GM19467 (cell line): Measurements from ENCODE around the gene TRIM44.
"Not testable (repeated sequence)": the region's sequence is repeated elsewhere in the genome, so short reads cannot be mapped to it uniquely, and the experiment has no call there.

ENCODE experiments used
- ATAC-seq: cut with Tn5 transposase; IDR thresholded peaks from one replicate; pipeline ENCODE4 v1.9.1; 2021; ENCODE audit warnings: mild to moderate bottlenecking, moderate library complexity; ENCODE audit not compliant: unreplicated experiment

TRIM44 gene

DNA sequence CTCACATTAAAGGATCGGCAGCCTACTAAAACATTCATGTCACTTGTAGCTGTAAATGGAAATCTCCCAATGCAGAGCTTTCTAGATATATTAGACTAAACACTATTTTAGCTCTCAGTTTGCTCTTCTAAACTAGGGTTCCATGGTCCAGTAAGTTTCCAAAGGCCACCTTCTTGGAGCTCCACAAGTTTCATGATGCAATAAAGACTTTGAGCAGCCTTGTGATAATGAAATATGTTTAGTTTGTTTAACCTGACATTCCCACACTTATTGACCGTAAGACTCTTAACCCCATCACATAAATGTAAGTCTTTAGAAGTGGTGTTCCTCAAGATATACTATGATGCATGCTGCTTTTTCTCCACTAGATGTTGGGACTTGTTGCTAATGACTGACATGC, 87.7 kb downstream of the TRIM44 start:
- ATAC-seq = no peak

DNA sequence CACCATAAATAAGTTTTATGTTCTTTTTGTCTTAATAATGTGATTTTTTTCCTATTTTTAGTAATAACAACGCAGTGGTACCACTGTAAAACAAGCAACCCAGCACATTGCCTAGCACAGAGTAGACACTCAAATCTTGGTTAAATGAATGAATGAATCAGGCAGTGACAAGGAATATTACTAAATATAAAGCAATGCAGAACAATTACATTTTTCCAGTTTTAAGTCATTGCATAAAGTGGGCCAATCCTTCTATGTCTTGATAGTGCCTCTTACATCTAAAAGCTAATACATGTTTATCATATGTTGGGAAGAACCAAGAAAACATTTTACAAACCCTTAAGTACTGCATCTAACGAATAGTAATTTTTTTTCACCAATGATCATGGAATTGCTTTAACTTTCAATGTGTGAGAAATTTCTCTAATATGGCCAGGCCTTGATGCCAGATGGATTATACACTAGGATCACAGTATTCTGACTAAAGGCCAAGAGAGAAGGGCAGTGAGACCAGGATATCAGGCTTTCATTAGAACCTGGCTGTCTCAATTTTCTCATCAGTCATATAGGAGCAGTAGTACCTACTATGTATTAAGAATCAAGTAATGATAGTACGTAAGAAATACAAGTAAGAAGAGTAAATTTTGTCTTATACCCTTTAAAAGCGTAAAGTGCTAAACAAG, 88.5 kb downstream of the TRIM44 start:
- no peak for ATAC-seq

DNA sequence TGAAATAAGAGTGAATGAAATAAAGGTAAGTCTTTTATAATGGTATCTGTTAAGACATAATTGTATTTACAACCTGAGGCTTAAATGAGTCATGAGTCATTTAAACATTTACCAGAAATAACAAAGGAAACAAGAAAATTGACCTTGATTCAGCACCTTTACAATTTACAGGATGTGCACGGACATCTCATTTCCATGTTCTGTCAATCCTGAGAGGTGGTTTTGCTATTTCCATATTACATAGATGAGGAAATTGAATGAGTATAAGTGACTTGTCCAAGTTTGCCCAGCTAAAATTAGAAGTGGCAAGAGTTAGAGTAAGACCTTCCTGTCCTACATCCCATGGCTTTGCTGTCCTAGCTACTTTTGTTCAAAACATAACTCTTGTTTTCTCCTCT, 89.1 kb downstream of the TRIM44 start:
- ATAC-seq = no peak

DNA sequence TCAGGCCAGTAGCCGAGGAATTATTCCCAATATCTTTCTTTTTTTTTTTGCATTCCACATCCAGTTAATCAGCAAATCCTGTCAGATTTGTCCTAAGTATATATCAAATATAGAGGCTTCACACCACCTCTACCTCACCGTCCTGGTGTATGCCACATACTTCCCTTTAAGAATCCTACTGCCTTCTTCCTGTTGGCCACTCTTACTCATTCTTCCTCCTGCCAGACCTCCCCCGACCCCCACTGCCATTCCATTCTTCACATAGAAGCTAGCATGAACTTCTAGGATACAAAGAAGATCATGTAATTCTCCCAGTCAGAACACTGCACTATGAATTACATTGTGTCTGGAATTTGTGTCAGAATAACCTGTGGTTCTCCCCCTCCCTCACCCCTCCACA, 89.5 kb downstream of the TRIM44 start:
- no peak for ATAC-seq

DNA sequence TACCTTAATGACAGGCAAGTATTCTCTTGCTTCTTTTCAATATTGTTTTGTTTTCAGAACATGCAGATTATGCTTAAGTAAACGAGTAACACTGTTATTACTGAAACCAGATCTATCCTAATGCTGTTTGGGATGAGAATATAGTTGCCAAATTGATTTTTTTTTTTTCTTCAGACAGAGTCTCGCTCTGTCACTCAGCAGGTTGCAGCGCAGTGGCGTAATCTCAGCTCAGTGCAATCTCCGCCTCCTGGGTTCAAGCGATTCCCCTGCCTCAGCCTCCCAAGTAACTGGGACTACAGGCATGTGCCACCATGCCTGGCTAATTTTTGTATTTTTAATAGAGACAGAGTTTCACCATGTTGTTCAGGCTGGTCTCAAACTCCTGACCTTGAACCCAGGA, 91.0 kb downstream of the TRIM44 start:
- ATAC-seq = not testable (repeated sequence)

DNA sequence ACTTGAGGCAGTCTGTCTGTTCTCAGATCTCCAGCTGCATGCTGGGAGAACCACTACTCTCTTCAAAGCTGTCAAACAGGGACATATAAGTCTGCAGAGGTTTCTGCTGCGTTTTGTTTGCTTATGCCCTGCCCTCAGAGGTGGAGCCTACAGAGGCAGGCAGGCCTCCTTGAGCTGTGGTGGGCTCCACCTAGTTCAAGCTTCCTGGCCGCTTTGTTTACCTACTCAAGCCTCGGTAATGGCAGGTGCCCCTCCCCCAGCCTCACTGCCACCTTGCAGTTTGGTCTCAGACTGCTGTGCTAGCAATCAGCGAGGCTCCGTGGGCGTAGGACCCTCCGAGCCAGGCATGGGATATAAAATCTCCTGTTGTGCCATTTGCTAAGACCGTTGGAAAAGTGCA, 97.4 kb downstream of the TRIM44 start:
- not testable (repeated sequence) for ATAC-seq

DNA sequence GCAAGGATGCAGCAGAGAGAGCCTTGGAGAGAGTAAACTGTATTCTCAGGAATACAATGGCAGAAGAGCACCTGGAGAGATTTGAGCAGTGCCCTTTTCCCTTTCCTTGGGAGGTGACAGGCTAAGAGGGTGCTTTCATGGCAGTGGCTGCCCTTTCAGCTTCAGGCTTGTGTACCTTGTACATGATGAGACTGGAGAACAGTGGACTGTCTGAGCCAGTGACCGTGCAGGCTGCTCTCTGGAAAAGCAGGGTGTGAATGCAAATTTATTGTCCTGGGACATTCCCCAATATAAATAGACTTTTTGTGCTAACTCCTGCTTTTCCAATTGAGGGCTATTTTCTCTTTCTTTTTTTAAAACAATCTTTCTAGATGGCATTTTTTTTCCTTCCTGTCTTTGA, 99.3 kb downstream of the TRIM44 start:
- no peak for ATAC-seq

DNA sequence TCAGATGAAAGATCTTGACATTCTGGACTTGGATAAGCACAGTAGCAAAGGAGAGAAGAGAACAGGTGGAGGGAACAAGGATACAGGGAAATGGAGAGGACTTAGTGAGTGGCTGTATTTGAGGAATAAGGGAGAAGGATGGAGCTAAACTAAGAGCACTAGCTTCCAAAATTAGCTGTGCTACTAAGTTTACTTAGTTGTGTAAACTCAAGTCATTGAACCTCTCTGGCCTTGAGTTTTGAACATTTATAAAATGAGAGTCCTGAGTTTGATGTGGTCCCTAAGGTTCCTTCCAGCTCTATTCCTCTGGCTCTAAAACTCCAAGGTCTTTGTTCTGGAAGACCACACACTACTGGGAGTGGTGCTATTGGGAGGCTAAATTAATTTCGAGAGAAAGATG, 100.7 kb downstream of the TRIM44 start:
- ATAC-seq = no peak

DNA sequence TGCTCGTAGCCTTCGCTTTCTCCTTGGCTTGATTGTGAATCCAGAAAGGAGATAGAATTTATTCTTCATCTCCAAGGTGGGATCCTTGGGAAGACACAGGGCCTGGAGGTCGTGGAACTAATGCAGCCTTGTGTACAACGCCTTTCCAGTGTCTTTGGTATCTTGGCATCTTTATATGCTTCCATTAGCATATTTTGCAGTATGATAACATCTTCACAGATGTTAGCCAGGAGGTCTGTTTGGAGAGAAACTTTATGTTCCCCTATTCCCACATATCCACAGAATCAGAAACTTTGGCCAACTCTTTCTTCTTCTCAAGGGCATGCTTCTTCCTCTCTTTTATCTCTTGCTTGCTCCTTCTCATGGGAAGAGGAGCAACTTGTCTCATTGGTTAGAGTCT, 101.2 kb downstream of the TRIM44 start:
- no peak for ATAC-seq

DNA sequence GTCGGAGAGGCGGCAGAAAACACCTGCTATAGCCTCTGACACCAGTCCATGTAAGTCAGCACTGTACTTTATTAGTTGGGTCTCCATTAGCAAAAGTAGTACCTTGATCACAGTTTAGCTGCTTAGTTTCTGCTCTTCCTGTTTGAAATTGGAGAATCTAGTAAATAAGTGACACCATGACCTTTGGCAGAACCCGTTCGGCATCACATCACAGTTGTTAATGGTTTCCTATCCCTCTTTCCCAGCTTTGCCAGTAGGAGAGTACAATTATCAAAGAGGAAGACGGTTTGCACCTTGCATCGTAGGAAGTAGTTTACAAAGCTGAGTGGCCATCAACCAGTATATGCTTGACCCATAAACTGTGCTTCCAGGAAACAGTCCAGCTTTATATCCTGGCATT, 101.8 kb downstream of the TRIM44 start:
- no peak for ATAC-seq

DNA sequence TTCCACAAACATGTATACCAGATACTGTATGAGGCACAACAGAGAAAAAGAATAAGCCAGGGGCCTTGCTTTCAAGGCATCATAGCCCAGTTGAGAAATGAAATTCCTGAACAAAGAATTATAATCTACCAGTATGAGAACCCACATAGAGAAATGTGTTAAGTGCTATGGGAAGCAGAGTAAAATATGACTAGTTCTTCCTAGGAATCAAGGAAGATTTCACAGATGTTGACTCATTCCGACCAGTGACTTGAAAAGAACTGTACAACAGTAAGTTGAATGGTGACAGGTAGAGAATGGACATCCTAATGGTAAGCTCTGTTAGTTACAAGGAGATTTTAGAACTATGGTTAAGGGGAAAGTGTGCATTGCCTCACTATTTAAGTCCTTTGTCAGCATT, 102.6 kb downstream of the TRIM44 start:
- no peak for ATAC-seq

DNA sequence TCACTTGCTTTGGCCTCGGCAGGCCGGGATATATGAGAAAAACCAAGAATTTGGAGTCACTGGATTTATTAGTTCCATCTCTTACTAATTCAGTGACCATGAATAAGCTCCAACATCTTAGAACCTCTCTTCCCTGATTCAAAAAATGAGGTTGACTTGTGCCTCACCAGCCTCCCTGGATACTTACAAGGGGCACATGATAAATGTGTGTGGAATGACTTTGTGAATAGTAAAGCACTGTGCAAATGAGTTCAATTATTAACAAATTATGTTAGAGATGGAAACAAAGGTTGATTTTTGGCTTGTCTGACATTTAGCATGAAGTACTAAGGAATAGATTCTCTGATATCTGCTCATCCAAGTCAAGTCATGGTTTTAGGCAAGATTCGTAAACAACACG, 104.1 kb downstream of the TRIM44 start:
- ATAC-seq = no peak

DNA sequence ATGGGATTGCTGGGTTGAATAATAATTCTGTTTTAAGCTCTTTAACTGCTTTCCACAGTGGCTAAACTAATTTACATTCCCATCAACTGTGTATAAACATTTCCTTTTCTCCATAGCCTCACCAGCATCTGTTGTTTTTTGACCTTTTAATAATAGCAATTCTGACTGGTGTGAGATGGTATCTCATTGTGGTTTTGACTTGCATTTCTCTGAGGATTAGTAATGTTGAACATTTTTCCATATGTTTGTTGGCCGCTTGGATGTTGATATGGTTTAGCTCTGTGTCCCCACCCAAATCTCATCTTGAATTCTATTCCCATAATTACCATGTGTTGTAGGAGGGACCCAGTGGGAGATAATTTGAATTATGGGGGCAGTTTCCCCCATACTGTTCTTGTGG, 107.8 kb downstream of the TRIM44 start:
- not testable (repeated sequence) for ATAC-seq

DNA sequence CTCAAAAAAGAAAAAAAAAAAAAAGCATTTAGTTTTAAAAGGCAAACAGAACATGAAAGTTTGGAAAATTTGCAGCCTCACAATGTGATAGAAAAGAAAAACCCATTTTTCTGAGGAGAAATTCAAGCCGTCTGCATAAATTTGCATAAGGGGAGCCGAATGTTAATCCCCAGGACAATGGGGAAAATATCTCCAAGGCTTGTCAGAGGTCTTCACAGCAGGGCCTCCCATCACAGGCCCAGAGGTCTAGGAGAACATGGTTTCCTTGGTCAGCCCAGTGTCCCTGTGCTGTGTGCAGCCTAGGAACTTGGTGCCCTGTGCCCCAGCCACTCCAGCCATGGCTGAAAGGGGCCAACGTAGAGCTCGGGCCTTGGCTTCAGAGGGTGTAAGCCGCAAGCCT, 109.1 kb downstream of the TRIM44 start:
- ATAC-seq = no peak

DNA sequence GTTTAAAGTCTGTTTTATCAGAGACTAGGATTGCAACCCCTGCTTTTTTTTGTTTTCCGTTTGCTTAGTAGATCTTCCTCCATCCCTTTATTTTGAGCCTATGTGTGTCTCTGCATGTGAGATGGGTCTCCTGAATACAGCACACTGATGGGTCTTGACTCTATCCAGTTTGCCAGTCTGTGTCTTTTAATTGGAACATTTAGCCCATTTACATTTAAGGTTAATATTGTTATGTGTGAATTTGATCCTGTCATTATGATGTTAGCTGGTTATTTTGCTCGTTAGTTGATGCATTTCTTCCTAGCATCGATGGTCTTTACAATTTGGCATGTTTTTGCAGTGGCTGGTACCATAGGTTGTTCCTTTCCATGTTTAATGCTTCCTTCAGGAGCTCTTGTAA, 114.7 kb downstream of the TRIM44 start:
- not testable (repeated sequence) for ATAC-seq

DNA sequence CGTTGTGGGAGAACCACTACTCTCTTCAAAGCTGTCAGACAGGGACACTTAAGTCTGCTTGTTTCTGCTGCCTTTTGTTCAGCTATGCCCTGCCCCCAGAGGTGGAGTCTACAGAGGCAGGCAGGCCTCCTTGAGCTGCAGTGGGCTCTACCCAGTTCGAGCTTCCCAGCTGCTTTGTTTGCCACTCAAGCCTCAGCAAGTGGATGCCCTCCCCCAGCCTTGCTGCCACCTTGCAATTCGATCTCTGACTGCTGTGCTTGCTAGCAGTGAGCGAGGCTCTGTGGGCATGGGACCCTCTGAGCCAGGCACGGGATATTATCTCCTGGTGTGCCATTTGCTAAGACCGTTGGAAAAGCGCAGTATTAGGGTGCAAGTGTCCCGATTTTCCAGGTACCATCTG, 116.4 kb downstream of the TRIM44 start:
- not testable (repeated sequence) for ATAC-seq

DNA sequence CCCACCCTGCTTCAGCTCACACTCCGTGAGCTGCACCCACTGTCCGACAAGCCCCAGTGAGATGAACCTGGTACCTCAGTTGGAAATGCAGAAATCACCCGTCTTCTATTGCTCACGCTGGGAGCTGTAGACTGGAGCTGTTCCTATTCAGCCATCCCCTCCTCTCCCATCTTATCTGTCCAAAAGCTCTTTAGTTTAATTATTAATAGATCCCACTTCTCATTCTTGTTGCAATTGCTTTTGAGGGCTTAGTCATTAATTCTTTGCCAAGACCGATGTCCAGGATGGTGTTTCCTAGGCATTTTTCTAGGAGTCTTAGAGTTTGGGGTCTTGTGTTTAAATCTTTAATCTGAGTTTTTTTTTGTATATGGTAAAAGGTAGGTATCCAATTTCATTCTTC, 116.8 kb downstream of the TRIM44 start:
- no peak for ATAC-seq

DNA sequence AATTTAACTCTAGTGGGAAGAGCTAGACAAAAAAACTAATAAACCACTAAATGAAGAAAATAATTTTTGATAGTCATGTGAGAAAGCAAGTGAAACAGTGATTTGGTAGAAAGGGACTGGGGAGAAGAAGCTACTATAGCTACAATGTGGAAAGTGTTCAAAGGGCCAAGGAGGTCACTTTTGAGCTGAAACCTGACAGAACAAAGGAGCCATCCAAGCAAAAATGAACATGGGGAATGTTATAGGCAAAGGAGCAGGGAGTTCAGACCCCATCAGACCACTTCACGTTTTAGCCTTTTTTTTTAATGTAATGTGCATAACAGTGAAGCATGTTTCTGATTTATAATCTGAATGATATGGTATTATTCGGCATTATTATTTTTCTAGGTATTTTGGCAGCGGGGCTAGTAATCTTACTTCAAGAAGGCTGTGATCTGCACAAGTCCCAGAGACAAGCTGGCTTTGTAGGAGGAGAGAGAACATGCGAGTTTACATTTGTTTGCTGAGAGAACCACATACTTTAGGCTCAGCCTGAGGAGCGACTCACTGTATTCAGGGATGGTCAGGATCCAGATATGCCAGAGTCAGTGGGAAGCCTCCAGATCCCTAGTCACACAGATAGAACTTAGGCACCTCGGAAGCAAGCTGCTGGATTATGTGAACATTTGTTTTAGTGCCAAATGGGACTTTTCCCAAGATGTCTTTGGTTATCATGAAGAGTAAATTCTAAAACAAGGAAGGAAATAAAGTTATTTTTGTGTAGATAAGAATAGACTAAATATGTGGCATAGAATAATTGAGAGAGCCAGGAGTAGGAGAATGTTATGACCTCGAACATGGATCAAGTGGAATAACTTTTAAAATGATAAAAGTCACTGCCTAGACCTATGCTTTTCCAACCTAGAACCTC, 118.6 kb downstream of the TRIM44 start:
- no peak for ATAC-seq

DNA sequence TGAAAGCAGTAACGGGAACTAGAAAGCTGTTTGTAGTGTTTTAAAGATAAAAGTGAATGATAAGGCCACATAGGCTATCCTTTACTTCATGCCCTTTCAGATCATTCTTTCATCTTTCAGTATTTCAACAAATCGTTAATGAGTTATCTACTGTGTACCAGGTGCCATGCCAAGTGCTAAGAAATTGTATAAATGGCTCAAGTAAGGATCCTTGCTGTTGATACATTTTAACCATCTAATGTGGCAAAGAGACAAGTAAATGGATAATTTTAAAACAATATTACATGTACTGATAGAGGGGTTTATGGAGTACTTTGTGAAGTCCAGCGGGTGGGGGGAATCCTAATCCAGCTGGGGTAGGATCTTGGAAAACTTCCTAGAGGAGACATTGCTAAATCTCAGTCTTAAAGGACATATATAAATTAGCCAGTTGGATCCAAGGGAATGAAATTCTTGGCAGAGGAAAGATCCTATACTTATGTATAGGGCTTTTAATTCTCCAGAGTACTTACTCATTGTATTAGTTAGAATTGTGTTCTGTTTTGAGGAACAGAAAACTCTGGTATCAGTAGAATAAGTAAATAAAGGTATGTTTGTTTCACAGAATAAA, 119.4 kb downstream of the TRIM44 start:
- no peak for ATAC-seq

DNA sequence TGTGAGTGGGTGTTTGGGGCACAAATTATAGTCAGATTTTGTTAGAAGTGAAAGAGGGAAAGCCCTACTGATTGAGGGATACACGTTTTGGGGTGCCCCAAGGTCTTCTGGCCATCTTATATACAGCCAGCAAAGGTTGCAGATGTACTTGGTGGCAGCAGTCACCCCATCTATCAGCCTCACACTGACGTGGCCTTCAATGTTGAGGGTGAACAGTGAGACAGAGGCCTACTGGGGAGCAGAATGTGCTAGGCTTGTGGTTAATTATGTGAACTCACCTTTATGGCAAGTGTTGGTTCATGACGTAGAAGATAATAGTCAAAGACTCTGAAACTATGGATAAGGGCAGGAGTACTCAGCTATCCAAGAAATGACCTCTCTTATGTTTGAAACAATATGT, 121.2 kb downstream of the TRIM44 start:
- no peak for ATAC-seq

DNA sequence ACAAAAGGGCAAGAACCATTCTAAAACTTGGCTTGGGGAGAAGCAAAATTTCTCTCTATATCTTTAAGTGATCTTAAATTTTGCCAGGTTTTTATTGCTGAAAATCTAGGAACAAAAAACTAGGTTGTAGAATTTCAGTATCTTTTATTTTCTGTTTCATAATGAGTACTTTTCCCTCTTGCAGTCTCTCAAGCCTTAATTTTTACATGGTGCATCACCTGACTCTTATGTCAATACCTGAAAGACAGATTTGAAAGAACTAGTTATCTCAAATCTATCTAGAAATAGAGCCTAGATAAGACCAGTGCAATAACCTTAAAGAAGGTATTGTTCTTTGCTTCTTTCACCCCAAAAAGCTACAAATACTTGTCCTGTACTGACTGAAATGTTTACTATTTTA, 122.1 kb downstream of the TRIM44 start:
- no peak for ATAC-seq
